Activated CD4-positive, alpha-beta T cell treated with anti-CD3 and anti-CD28 coated beads, Interleukin-2, Interleukin-4, amounts not matched to agents 100 ng/mL and 50 ng/mL, durations not matched to agents 16 hours and 8 hours (primary cell): ENCODE measurements around the gene IL17RE.
"Not testable (repeated sequence)": the region's sequence is repeated elsewhere in the genome, so short reads cannot be mapped to it uniquely, and the experiment has no call there.

Experiments used
- DNase-seq: peaks from one replicate; pipeline ENCODE4 v3.0.0-alpha.2; 2020; ENCODE audit warnings: low spot score

IL17RE gene

GRCh38 chr3:9934235-9934621, 31.6 kb downstream of the IL17RE start:
- DNase-seq, result no peak

- no peak for DNase-seq
Measured at GRCh38 chr3:9934993-9935392, 32.3 kb downstream of the IL17RE start.

GRCh38 chr3:9935966-9936510, 33.4 kb downstream of the IL17RE start:
- no peak for DNase-seq

- no peak for DNase-seq
Measured at GRCh38 chr3:9937486-9938238, 35.0 kb downstream of the IL17RE start.

- no peak for DNase-seq
Measured at GRCh38 chr3:9938966-9939365, 36.3 kb downstream of the IL17RE start.

GRCh38 chr3:9939906-9940305, 37.3 kb downstream of the IL17RE start:
- DNase-seq, result not testable (repeated sequence)

GRCh38 chr3:9940746-9941145, 38.1 kb downstream of the IL17RE start:
- DNase-seq, result no peak

GRCh38 chr3:9942164-9942563, 39.5 kb downstream of the IL17RE start:
- no peak for DNase-seq

GRCh38 chr3:9942934-9943690, 40.5 kb downstream of the IL17RE start:
- DNase-seq, result no peak

GRCh38 chr3:9944271-9944670, 41.6 kb downstream of the IL17RE start:
- DNase-seq, result no peak

- DNase-seq, result no peak
Measured at GRCh38 chr3:9945358-9945757, 42.7 kb downstream of the IL17RE start.

- peak; percentile 71 for DNase-seq
Measured at GRCh38 chr3:9946112-9947024, 43.7 kb downstream of the IL17RE start.

- no peak for DNase-seq
Measured at GRCh38 chr3:9947025-9947995, 44.7 kb downstream of the IL17RE start.

- no peak for DNase-seq
Measured at GRCh38 chr3:9948586-9948985, 45.9 kb downstream of the IL17RE start.

- DNase-seq, result no peak
Measured at GRCh38 chr3:9949115-9949514, 46.5 kb downstream of the IL17RE start.

GRCh38 chr3:9949626-9950025, 47.0 kb downstream of the IL17RE start:
- no peak for DNase-seq

- no peak for DNase-seq
Measured at GRCh38 chr3:9951126-9951525, 48.5 kb downstream of the IL17RE start.

- DNase-seq, result no peak
Measured at GRCh38 chr3:9951598-9951961, 48.9 kb downstream of the IL17RE start.

- DNase-seq, result peak; percentile 50
Measured at GRCh38 chr3:9951962-9952805, 49.5 kb downstream of the IL17RE start, which contains the start of gene PRRT3. Gene PRRT3, minus strand, starts transcription at chr3:9952408. Its CDS starts 2,293 bp downstream, at chr3:9950115.

GRCh38 chr3:9955067-9955502, 52.4 kb downstream of the IL17RE start:
- no peak for DNase-seq
